Measurements from ENCODE around the gene ZNF84. TPM values are rescaled to one million over a fixed set of nuclear protein-coding genes. Genes with fewer than 3 reads are reported as not detected.

Gene ZNF84
- total and polyA plus RNA-seq, 12 donors, result 4.6 to 23.0 (median 16.8) TPM

GRCh38 chr12:133108150-133108549, 70.8 kb downstream of the ZNF84 start:
- no peak for ATAC-seq
- peaks cover 8 to 100% (median 67%) of the 10 kb centered on the region in 9 donors for H3K36me3 ChIP-seq
- H3K27ac ChIP-seq, result no peak overlapping the region
- intact Hi-C loops (cut with DNase I), result loop anchor here in 1 of 10 donors (5.0 kb wide), 1 partner anchor 51 kb away; no protein-coding TSS in a partner anchor
- 98 to 100% methylated on average over 2 of the region's 2 CpGs for WGBS, 2 donors
- no peaks in the 10 kb centered on the region for H3K27me3 ChIP-seq
- H3K4me1 ChIP-seq, result no peaks in the 10 kb centered on the region
- no peak for DNase-seq
- peaks cover 17 to 100% (median 99%) of the 10 kb centered on the region in 11 donors for H3K9me3 ChIP-seq
- H3K4me3 ChIP-seq, result no peak overlapping the region
- TF ChIP-seq CTCF (IDR thresholded peaks at IDR 0.05), result no peak

Other genes with a start within 250 kb of the ZNF84 start
- 10 to 100 TPM; 27.7 to 46.1 (median 35.7) TPM for gene GOLGA3, start 208.6 kb upstream of the ZNF84 start, total RNA-seq
- 10 to 100 TPM; 10.8 to 12.4 TPM for gene GOLGA3, start 208.6 kb upstream of the ZNF84 start, polyA plus RNA-seq
- 10 to 100 TPM; 10.2 to 19.5 (median 15.0) TPM for gene CHFR, start 149.9 kb upstream of the ZNF84 start, total RNA-seq
- 10 to 100 TPM; 14.4 to 27.2 TPM for gene CHFR, start 149.9 kb upstream of the ZNF84 start, polyA plus RNA-seq
- 10 to 100 TPM in 9 of 10 donors, 1 to 10 TPM in 1; 9.3 to 14.4 (median 12.3) TPM for gene ZNF605, start 81.2 kb upstream of the ZNF84 start, total RNA-seq
- 1 to 10 TPM; 2.0 to 9.7 TPM for gene ZNF605, start 81.2 kb upstream of the ZNF84 start, polyA plus RNA-seq
- gene ZNF26, start 51.1 kb upstream of the ZNF84 start, total RNA-seq, result 1 to 10 TPM; 2.8 to 6.2 (median 4.1) TPM
- 1 to 10 TPM; 2.3 to 3.0 TPM for gene ZNF26, start 51.1 kb upstream of the ZNF84 start, polyA plus RNA-seq
- 10 to 100 TPM in 2 of 10 donors, 1 to 10 TPM in 8; 6.8 to 10.5 (median 9.1) TPM for gene ZNF140, start 43.4 kb downstream of the ZNF84 start, total RNA-seq
- 10 to 100 TPM in 1 of 2 donors, 1 to 10 TPM in 1; 8.6 to 11.9 TPM for gene ZNF140, start 43.4 kb downstream of the ZNF84 start, polyA plus RNA-seq
- gene ZNF891, start 92.8 kb downstream of the ZNF84 start, total RNA-seq, result 1 to 10 TPM in 3 of 10 donors, under 1 TPM in 7; 0.64 to 1.2 (median 0.88) TPM
- gene ZNF891, start 92.8 kb downstream of the ZNF84 start, polyA plus RNA-seq, result 1 to 10 TPM in 1 of 2 donors, under 1 TPM in 1; 0.23 to 1.0 TPM
- gene ZNF10, start 93.1 kb downstream of the ZNF84 start, total RNA-seq, result 10 to 100 TPM in 2 of 10 donors, 1 to 10 TPM in 8; 6.5 to 10.5 (median 9.5) TPM
- gene ZNF10, start 93.1 kb downstream of the ZNF84 start, polyA plus RNA-seq, result 1 to 10 TPM; 3.1 to 8.8 TPM
- gene ZNF268, start 144.0 kb downstream of the ZNF84 start, total RNA-seq, result 10 to 100 TPM in 8 of 10 donors, 1 to 10 TPM in 2; 7.0 to 13.5 (median 11.5) TPM
- gene ZNF268, start 144.0 kb downstream of the ZNF84 start, polyA plus RNA-seq, result 1 to 10 TPM; 2.2 to 3.4 TPM
- gene ANHX, start 198.4 kb downstream of the ZNF84 start, total RNA-seq, result not detected
- not detected for gene ANHX, start 198.4 kb downstream of the ZNF84 start, polyA plus RNA-seq

All from heart right ventricle (tissue), 16 donors.